ENCODE data around the gene AUTS2. TPM values are rescaled to one million over a fixed set of nuclear protein-coding genes. Genes with fewer than 3 reads are reported as not detected.

AUTS2 gene
- total RNA-seq, 2 experiments from 2014 or later, result 2.4 to 3.0 TPM

DNA sequence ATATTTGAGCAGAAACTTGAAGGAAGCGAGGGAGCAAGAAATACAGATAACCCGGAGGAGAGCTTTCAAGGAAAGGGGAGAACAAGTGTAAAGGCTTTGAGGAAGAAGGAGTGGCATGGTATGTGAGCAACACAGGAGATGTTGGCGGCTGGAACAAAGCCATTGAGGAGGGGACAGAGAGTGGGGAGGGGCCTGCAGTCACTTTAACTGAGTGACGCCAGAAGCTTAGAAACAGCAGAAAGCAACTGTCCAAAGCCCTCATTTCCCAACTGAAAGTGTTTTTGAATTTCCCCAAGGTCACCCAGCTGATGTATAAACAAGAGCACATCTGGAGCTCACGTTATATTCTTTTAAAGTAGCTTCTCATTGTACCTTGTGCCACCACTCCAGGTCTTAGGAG is 19.1 kb downstream of the AUTS2 start:
- Mint-ChIP-seq H3K4me1 (no peaks in the 10 kb centered on the region), H3K9me3 (ENCODE audit: low read depth) (no peaks in the 10 kb centered on the region), H3K36me3 (ENCODE audit: low read depth) (no peaks in the 10 kb centered on the region), H3K27ac (no peak overlapping the region), H3K4me3 (no peak overlapping the region), H3K27me3 (peaks cover 2% of the 10 kb centered on the region)
- intact Hi-C loops (cut with DNase I, micrococcal nuclease), result no loop called here
- POLR2A ChIA-PET, result no interaction called here
- CTCF ChIA-PET, result interaction anchor here (0.8 to 0.9 kb wide), 2 partner anchors 9 to 11 kb away, joined by 3 to 4 read pairs; no protein-coding TSS in a partner anchor
- ATAC-seq (no peak), DNase-seq (no peak)

DNA sequence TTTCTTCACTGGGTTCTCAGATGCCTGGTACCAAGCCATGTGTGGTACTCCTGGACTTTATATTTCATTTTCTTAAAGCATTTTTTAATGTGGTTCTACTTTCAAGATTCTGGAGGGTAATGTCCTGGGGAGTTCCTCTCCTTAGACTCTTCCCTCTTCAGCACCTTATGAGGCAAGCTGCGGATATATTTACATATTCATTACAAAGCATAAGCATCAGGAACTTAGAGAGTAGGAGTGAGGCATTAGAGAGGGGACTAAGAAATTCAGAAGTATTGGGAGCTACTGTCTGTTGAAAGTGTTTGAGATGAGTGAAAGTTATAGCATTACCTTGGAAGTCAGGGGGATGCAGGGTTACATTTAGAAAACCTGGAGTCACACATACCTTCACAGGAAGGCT is 20.8 kb downstream of the AUTS2 start:
- Mint-ChIP-seq H3K36me3 (ENCODE audit: low read depth) (no peaks in the 10 kb centered on the region), H3K4me3 (no peak overlapping the region), H3K4me1 (no peaks in the 10 kb centered on the region), H3K27me3 (peaks cover 2% of the 10 kb centered on the region), H3K27ac (no peak overlapping the region), H3K9me3 (ENCODE audit: low read depth) (no peaks in the 10 kb centered on the region)
- DNase-seq (no peak), ATAC-seq (no peak)
- intact Hi-C loops (cut with DNase I, micrococcal nuclease), result no loop called here
- ChIA-PET CTCF (no interaction called here), POLR2A (no interaction called here)

DNA sequence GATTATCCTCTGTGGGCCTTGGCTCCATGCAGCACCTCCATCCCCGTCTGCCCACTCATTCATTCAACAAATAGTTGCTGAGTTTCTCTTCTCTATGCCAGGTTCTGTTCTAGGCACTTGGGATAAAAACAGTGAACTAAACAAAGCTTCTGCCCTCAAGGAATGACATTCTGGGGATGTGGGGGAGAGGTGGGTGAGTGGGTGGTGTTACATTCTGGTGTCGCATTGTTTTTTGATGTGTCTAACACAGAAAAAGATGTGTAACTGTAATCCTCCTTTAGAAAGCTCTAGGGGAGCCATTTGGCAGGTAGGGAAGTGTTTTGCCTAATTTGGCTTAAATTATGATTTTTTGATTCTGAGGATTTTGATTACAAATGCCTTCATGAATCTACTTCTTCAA is 21.4 kb downstream of the AUTS2 start:
- intact Hi-C loops (cut with DNase I, micrococcal nuclease), result no loop called here
- Mint-ChIP-seq H3K9me3 (ENCODE audit: low read depth) (no peaks in the 10 kb centered on the region), H3K27me3 (peaks cover 2% of the 10 kb centered on the region), H3K4me1 (no peaks in the 10 kb centered on the region), H3K27ac (no peak overlapping the region), H3K36me3 (ENCODE audit: low read depth) (no peaks in the 10 kb centered on the region), H3K4me3 (no peak overlapping the region)
- ChIA-PET POLR2A (no interaction called here), CTCF (interaction anchor here (1.3 kb wide), 1 partner anchor 10 kb away, joined by 3 read pairs; no protein-coding TSS in a partner anchor)
- ATAC-seq (no peak), DNase-seq (no peak)

DNA sequence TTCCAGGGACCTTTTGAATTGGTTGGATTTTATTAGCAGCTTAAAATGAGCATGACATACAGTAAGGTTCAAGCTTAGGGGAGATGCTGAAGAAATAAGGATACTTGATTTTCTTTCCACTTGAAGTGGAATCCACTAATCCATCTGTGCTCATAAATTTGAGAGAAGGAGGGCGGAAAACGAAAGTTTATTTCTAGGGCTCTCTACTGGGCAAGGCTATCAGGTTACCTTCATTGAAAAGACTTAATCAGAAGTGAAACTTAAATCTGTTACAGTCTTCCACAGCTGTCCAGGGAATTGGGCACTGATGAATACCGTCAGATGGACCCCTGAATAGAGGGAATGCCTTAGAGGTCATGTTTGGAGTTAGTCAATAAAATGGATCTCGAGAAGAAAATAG is 21.8 kb downstream of the AUTS2 start:
- no peak overlapping the region for H3K4me3 Mint-ChIP-seq
- peaks cover 2% of the 10 kb centered on the region for H3K27me3 Mint-ChIP-seq
- intact Hi-C loops (cut with DNase I, micrococcal nuclease), result no loop called here
- ATAC-seq, result no peak
- H3K27ac Mint-ChIP-seq, result no peak overlapping the region
- no peak for DNase-seq
- no peaks in the 10 kb centered on the region for H3K9me3 Mint-ChIP-seq (ENCODE audit: low read depth)
- H3K36me3 Mint-ChIP-seq (ENCODE audit: low read depth), result no peaks in the 10 kb centered on the region
- ChIA-PET CTCF (interaction anchor here (0.6 to 1.3 kb wide), 2 partner anchors 9 to 217 kb away, joined by 3 read pairs; no protein-coding TSS in a partner anchor), POLR2A (no interaction called here)
- H3K4me1 Mint-ChIP-seq, result no peaks in the 10 kb centered on the region

DNA sequence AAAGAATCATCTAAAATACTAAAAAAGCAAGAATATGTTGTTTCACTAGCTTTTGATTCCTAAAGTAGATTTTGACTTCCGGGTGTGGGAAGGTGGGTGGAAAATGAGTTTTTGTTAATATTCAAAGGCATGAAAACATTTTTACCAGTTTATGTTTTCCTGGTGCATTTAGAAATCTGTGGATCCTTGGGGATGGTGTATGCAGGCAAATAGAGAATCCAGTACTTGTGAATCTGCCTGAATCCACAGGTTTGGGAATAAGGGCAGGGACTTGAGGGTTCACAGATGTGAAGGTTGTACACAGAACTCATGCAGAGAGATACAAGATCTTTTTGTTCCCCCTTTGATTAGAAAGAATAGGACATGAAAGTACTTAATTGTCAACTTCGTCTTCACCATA is 22.4 kb downstream of the AUTS2 start:
- DNase-seq, result no peak
- CTCF ChIA-PET, result interaction anchor here (0.6 to 1.3 kb wide), 2 partner anchors 9 to 218 kb away, joined by 3 read pairs; no protein-coding TSS in a partner anchor
- no peaks in the 10 kb centered on the region for H3K9me3 Mint-ChIP-seq (ENCODE audit: low read depth)
- ATAC-seq, result no peak
- POLR2A ChIA-PET, result no interaction called here
- no peak overlapping the region for H3K4me3 Mint-ChIP-seq
- no peaks in the 10 kb centered on the region for H3K36me3 Mint-ChIP-seq (ENCODE audit: low read depth)
- intact Hi-C loops (cut with DNase I, micrococcal nuclease), result no loop called here
- H3K4me1 Mint-ChIP-seq, result no peaks in the 10 kb centered on the region
- peaks cover 4% of the 10 kb centered on the region for H3K27me3 Mint-ChIP-seq
- H3K27ac Mint-ChIP-seq, result no peak overlapping the region

DNA sequence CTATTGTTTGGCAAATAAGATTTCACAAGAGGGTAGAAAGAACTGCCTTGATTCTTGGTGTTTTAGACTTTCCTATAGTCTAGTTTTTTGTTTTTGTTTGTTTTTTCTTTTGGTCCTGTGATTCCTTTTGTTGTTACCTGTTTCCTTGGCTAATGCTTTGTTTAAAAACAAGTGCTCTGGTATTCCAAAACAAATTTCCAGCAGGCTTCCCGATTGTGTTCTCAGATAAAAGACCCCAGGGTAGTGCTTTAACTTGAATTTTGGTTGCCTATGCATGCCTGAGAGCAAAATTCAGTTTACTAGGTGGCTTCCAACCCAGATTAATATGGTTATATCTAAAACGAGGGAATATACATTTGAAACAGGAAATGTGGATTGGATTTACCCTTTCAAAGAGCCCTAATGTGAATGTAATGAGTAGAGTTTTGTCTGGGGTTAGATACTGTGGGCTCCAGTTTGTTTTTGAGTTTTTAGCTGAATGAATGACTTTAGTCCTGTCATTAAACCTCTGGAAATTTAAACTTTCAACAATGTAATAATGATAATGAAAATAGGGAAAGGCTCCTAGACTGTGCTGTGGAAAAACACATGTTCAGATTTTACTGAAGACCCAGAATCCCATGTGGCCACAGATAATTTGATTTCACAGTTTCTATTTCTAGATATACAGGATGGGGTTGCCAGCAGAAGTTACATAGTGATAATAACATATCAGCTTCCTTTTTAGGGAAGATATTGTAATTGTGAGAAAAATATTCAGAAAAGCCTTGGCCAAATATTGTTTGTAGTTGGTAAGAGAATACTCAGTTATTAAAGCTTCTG is 23.9 kb downstream of the AUTS2 start:
- ATAC-seq (no peak), DNase-seq (no peak)
- CTCF ChIA-PET, result no interaction called here
- H3K9me3 Mint-ChIP-seq (ENCODE audit: low read depth), result no peaks in the 10 kb centered on the region
- H3K4me3 Mint-ChIP-seq, result no peak overlapping the region
- intact Hi-C loops (cut with DNase I, micrococcal nuclease), result no loop called here
- no peaks in the 10 kb centered on the region for H3K36me3 Mint-ChIP-seq (ENCODE audit: low read depth)
- H3K4me1 Mint-ChIP-seq, result no peaks in the 10 kb centered on the region
- peaks cover 2% of the 10 kb centered on the region for H3K27me3 Mint-ChIP-seq
- H3K27ac Mint-ChIP-seq, result no peak overlapping the region
- POLR2A ChIA-PET, result no interaction called here

DNA sequence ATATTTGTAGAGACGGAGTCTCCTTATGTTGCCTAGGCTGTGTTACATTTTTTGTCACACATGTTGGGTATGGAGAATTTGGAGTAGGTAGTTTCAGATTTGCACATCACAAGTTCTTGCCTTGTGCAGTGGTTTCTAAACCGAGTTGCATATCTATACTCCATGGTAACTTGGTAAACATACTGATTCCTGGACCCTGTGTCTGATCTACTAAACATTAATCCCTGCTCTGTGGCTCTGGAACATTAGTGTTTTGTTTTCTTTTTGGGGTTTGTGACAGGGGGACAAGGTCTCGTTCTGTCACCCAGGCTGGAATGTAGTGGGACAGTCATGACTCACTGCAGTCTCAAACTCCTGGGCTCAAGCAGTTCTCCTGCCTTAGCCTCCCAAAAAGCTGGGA is 24.7 kb downstream of the AUTS2 start:
- ChIA-PET CTCF (no interaction called here), POLR2A (no interaction called here)
- no peak overlapping the region for H3K4me3 Mint-ChIP-seq

DNA sequence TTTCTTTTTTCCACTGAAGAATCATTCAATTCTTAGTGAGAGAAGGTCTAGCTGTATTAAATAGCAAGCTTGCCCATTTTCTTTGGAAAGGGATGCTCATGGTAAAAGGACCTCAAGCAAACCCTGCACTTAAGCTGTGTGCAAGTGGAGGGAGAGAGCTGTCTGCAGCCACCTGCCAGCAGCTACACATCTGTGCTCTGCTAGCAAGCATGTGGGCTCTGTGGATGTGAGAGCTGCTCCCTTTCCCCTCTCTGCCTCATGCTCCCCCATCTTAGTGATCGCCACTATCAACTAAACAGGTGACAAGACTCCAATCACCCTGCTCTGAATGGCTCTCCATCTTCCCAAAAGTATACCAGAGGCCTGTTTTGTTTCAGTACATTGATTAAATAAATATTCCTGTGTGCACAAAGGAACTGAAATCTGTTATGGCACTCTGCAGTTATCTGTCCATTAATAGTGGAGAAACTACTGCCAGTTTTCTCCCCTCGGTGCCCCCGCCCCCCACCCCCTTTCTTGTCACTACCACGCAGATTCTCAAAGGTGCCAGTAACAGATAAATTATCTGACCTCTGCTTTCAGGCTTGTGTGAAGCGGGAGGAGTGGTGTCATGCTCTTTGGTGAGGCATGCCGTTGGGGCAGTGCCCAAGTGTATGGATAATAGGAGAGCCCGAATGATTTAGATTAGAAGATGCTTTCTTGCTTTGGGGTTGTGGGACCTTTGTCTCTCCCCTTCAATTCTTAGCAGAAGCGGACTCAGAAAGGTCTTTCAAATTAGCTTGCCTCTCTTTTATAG is 26.4 kb downstream of the AUTS2 start:
- Mint-ChIP-seq H3K27ac (no peak overlapping the region), H3K4me1 (no peaks in the 10 kb centered on the region), H3K9me3 (ENCODE audit: low read depth) (no peaks in the 10 kb centered on the region), H3K27me3 (peaks cover 4% of the 10 kb centered on the region), H3K4me3 (no peak overlapping the region), H3K36me3 (ENCODE audit: low read depth) (no peaks in the 10 kb centered on the region)
- DNase-seq, result no peak
- ChIA-PET POLR2A (no interaction called here), CTCF (no interaction called here)
- no peak for ATAC-seq
- intact Hi-C loops (cut with DNase I, micrococcal nuclease), result no loop called here

More for the DNA sequence above, 24.7 kb downstream of the AUTS2 start:
- Mint-ChIP-seq H3K27ac (no peak overlapping the region), H3K27me3 (peaks cover 4% of the 10 kb centered on the region), H3K9me3 (ENCODE audit: low read depth) (no peaks in the 10 kb centered on the region), H3K4me1 (no peaks in the 10 kb centered on the region), H3K36me3 (ENCODE audit: low read depth) (no peaks in the 10 kb centered on the region)
- no peak for DNase-seq
- intact Hi-C loops (cut with DNase I, micrococcal nuclease), result no loop called here
- ATAC-seq, result no peak

DNA sequence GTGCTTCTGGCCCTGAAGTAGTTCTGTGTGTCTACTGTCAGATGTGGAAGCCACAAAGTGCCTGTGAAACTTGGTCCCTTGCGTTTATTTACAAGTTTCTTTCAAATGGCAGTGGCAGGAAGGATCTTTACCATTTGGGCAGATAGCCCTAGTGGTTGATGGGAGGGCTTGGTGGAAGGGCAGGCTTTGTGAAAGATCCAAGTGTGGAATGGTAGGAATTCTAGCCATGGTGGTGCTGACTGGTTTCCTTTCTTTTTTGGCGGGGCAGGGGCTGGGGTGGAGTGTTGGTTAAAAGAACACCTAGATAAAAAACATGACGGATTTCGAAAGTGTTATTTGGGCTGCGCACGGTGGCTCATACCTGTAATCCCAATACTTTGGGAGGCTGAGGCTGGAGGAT is 27.0 kb downstream of the AUTS2 start:
- intact Hi-C loops (cut with DNase I, micrococcal nuclease), result no loop called here
- ChIA-PET CTCF (interaction anchor here (0.6 kb wide), 1 partner anchor 148 kb away, joined by 5 read pairs; no protein-coding TSS in a partner anchor), POLR2A (no interaction called here)
- H3K4me3 Mint-ChIP-seq, result no peak overlapping the region
- no peaks in the 10 kb centered on the region for H3K9me3 Mint-ChIP-seq (ENCODE audit: low read depth)
- no peaks in the 10 kb centered on the region for H3K4me1 Mint-ChIP-seq
- no peaks in the 10 kb centered on the region for H3K36me3 Mint-ChIP-seq (ENCODE audit: low read depth)
- ATAC-seq (no peak), DNase-seq (no peak)
- peaks cover 4% of the 10 kb centered on the region for H3K27me3 Mint-ChIP-seq
- H3K27ac Mint-ChIP-seq, result no peak overlapping the region

DNA sequence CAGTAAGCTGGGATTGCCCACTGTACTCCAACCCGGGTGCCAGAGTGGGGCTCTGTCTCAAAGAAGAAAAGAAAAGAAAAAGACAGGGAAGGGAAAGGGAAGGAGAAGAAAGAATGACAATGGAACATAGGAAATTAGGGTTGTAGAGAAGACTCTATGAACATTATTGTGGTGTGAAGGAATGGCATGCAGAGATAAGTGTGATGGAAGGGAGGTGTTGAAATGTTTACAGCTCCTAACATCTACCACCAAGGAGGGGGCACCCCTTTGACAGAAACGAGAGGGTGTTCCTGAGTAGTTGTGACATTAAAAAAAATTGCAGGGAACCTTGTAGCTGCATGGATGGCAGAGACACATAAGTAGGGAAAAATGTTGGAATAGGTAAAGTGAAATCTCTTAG is 27.5 kb downstream of the AUTS2 start:
- H3K9me3 Mint-ChIP-seq (ENCODE audit: low read depth), result no peaks in the 10 kb centered on the region
- ChIA-PET CTCF (interaction anchor here (0.6 to 0.7 kb wide), 3 partner anchors 8 to 148 kb away, joined by 4 to 5 read pairs (median 4); no protein-coding TSS in a partner anchor), POLR2A (no interaction called here)
- intact Hi-C loops (cut with DNase I, micrococcal nuclease), result no loop called here
- peaks cover 4% of the 10 kb centered on the region for H3K27me3 Mint-ChIP-seq
- DNase-seq, result no peak
- H3K4me3 Mint-ChIP-seq, result no peak overlapping the region
- ATAC-seq, result no peak
- H3K27ac Mint-ChIP-seq, result no peak overlapping the region
- H3K36me3 Mint-ChIP-seq (ENCODE audit: low read depth), result no peaks in the 10 kb centered on the region
- H3K4me1 Mint-ChIP-seq, result no peaks in the 10 kb centered on the region

DNA sequence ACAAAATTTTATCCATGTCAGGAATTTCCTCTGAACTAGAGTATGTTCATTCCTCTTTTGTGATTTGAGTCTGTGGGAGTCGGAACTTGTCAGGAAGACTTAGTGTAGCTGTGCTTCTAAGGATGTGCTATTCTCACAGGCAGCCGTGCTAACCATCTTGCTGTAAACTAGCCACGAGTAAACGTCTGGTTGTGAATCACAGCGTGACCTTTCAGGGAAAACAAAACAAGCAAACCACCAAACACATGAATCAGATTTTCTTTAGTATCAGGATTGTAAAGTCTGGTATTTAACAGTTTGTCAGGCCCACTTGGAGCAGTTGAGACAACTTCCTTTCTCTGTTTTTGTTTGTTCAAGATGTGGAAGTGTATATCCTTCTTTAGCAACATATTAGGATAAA is 32.0 kb downstream of the AUTS2 start:
- ATAC-seq, result peak; percentile 57
- Mint-ChIP-seq H3K9me3 (ENCODE audit: low read depth) (no peaks in the 10 kb centered on the region), H3K4me1 (no peaks in the 10 kb centered on the region), H3K36me3 (ENCODE audit: low read depth) (no peaks in the 10 kb centered on the region), H3K4me3 (no peak overlapping the region), H3K27me3 (peaks cover 2% of the 10 kb centered on the region), H3K27ac (no peak overlapping the region)
- DNase-seq, result peak; percentile 21
- CTCF ChIA-PET, result interaction anchor here (1.5 kb wide), 1 partner anchor 10 kb away, joined by 3 read pairs; no protein-coding TSS in a partner anchor
- intact Hi-C loops (cut with DNase I, micrococcal nuclease), result no loop called here
- POLR2A ChIA-PET, result no interaction called here

DNA sequence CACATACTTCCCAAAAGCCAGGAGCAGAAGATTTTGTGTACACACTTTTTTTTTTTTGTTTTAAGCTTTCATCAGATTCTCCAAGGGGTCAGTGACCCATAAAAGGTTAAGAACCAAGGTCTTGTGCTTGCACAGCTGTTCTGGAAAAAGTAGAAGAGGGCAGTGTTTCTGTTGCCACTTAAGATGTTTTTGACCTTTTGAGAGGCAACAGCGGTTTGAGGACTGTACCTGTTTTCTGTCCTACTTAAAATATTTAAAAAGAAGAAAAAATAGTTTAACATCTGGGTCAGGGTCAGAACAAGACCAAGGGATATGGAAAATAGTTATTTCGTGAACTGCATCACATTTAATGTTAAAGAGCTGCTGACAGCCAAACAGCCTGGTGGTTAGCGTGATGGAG is 32.9 kb downstream of the AUTS2 start:
- Mint-ChIP-seq H3K4me1 (no peaks in the 10 kb centered on the region), H3K27ac (no peak overlapping the region), H3K4me3 (no peak overlapping the region), H3K36me3 (ENCODE audit: low read depth) (no peaks in the 10 kb centered on the region), H3K27me3 (peaks cover 2% of the 10 kb centered on the region), H3K9me3 (ENCODE audit: low read depth) (no peaks in the 10 kb centered on the region)
- POLR2A ChIA-PET, result no interaction called here
- ATAC-seq (no peak), DNase-seq (no peak)
- intact Hi-C loops (cut with DNase I, micrococcal nuclease), result no loop called here
- CTCF ChIA-PET, result no interaction called here
